GM21528 (cell line): Measurements from ENCODE around the gene BRCA2.

Experiments used
- ATAC-seq: cut with Tn5 transposase; IDR thresholded peaks from one replicate; pipeline ENCODE4 v1.9.1; 2021; ENCODE audit warnings: mild to moderate bottlenecking, moderate library complexity; ENCODE audit not compliant: unreplicated experiment, low FRiP score

Gene BRCA2

GRCh38 chr13:32383836-32384618 is 68.7 kb downstream of the BRCA2 start:
- ATAC-seq = no peak

GRCh38 chr13:32384702-32385101 is 69.4 kb downstream of the BRCA2 start:
- no peak for ATAC-seq

GRCh38 chr13:32385410-32385809 is 70.1 kb downstream of the BRCA2 start:
- ATAC-seq = no peak

- peak; percentile 73 for ATAC-seq
Measured at GRCh38 chr13:32390048-32390447, 74.7 kb downstream of the BRCA2 start.

GRCh38 chr13:32390484-32390883 is 75.2 kb downstream of the BRCA2 start:
- no peak for ATAC-seq

GRCh38 chr13:32391101-32391619 is 75.9 kb downstream of the BRCA2 start:
- no peak for ATAC-seq

GRCh38 chr13:32403108-32403507 is 87.8 kb downstream of the BRCA2 start:
- no peak for ATAC-seq

GRCh38 chr13:32407854-32408253 is 92.5 kb downstream of the BRCA2 start:
- no peak for ATAC-seq

GRCh38 chr13:32408296-32409000 is 93.1 kb downstream of the BRCA2 start:
- no peak for ATAC-seq

GRCh38 chr13:32409001-32409313 is 93.6 kb downstream of the BRCA2 start:
- no peak for ATAC-seq

GRCh38 chr13:32409561-32410421 is 94.5 kb downstream of the BRCA2 start:
- ATAC-seq = no peak

- ATAC-seq = no peak
Measured at GRCh38 chr13:32413284-32413683, 98.0 kb downstream of the BRCA2 start.

GRCh38 chr13:32414580-32414979 is 99.3 kb downstream of the BRCA2 start:
- ATAC-seq = no peak

- no peak for ATAC-seq
Measured at GRCh38 chr13:32415019-32415418, 99.7 kb downstream of the BRCA2 start.

GRCh38 chr13:32417995-32418394 is 102.7 kb downstream of the BRCA2 start:
- no peak for ATAC-seq

- ATAC-seq = no peak
Measured at GRCh38 chr13:32419862-32420261, 104.6 kb downstream of the BRCA2 start.

GRCh38 chr13:32423592-32423991 is 108.3 kb downstream of the BRCA2 start:
- ATAC-seq = no peak

- no peak for ATAC-seq
Measured at GRCh38 chr13:32425158-32425557, 109.8 kb downstream of the BRCA2 start.

GRCh38 chr13:32426191-32426989 is 111.1 kb downstream of the BRCA2 start:
- peak; percentile 42 for ATAC-seq
